Measurements from ENCODE around the gene SCARB2.

GRCh38 chr4:76197971-76198410 is 15.6 kb downstream of the SCARB2 start:
- TF ChIP-seq CTCF (IDR thresholded peaks at IDR 0.05; ENCODE audit: borderline replicate concordance, extremely low read depth, low read length, poor library complexity, severe bottlenecking): no peak
- TF ChIP-seq EZH2 (IDR thresholded peaks at IDR 0.05; ENCODE audit: borderline replicate concordance, low read depth, low read length, severe bottlenecking): no peak
